Measurements from ENCODE around the gene RPL13. TPM values are rescaled to one million over a fixed set of nuclear protein-coding genes. Genes with fewer than 3 reads are reported as not detected.

Gene RPL13
- total and polyA plus RNA-seq, 9 of the 15 experiments (the other 6 are each of a cell fraction or from before 2014, with no cell fraction given), result 227 to 6,042 (median 1,633) TPM

GRCh38 chr16:89574681-89575246, 14.3 kb downstream of the RPL13 start (continued):
- TF ChIP-seq ZNF655 (CRISPR knock-in tag; IDR thresholded peaks at IDR 0.05) (no peak), TFAP4 (CRISPR knock-in tag; IDR thresholded peaks at IDR 0.05; ENCODE audit: borderline replicate concordance) (no peak; the same call in 1 of the 2 replicates), NR1H2 (CRISPR knock-in tag; IDR thresholded peaks at IDR 0.05) (no peak), TCF15 (CRISPR knock-in tag; IDR thresholded peaks at IDR 0.05) (no peak), XRCC4 (IDR thresholded peaks at IDR 0.05; ENCODE audit: extremely low read depth, insufficient read depth, insufficient read length) (no peak), ELF2 (CRISPR knock-in tag; IDR thresholded peaks at IDR 0.05) (no peak), HDAC1 (IDR thresholded peaks at IDR 0.05) (no peak), TBL1XR1 (IDR thresholded peaks at IDR 0.05; ENCODE audit: low read length in 2 of 2) (no peak), CBX5 (IDR thresholded peaks at IDR 0.05; ENCODE audit: borderline replicate concordance, low read depth) (no peak; the same call in 1 of the 2 replicates), AFF4 (CRISPR knock-in tag; IDR thresholded peaks at IDR 0.05) (no peak), ZNF436 (CRISPR knock-in tag; IDR thresholded peaks at IDR 0.05) (no peak), IFI16 (CRISPR knock-in tag; IDR thresholded peaks at IDR 0.05) (no peak), RFX1 (IDR thresholded peaks at IDR 0.05) (no peak), ATF7 (IDR thresholded peaks at IDR 0.05) (peak; percentile 68), CHD2 (IDR thresholded peaks at IDR 0.05; ENCODE audit: low read depth, low read length) (no peak), HLTF (IDR thresholded peaks at IDR 0.05) (no peak), ZNF140 (CRISPR knock-in tag; IDR thresholded peaks at IDR 0.05) (no peak), ZBTB1 (CRISPR knock-in tag; IDR thresholded peaks at IDR 0.05; ENCODE audit: borderline replicate concordance, low read depth) (no peak), HMG20B (CRISPR knock-in tag; IDR thresholded peaks at IDR 0.05) (no peak)
